GM19099 (cell line): ENCODE data around the gene KCNF1.

ENCODE experiments used
- POLR2A ChIP-seq: IDR thresholded peaks from 3 replicates; pipeline ENCODE4 v1.6.1; 2011; ENCODE audit warnings: low read depth; ENCODE audit not compliant: insufficient read length; ENCODE audit errors: extremely low read depth

KCNF1 gene

GRCh38 chr2:10932345-10933151 is 20.8 kb downstream of the KCNF1 start:
- TF ChIP-seq POLR2A: no peak

- TF ChIP-seq POLR2A: no peak
Measured at GRCh38 chr2:10933700-10934225, 22.0 kb downstream of the KCNF1 start.

GRCh38 chr2:10934308-10934978 is 22.7 kb downstream of the KCNF1 start:
- TF ChIP-seq POLR2A: no peak

GRCh38 chr2:10934979-10935350 is 23.2 kb downstream of the KCNF1 start:
- no peak for TF ChIP-seq POLR2A

- TF ChIP-seq POLR2A: no peak
Measured at GRCh38 chr2:10935366-10935918, 23.7 kb downstream of the KCNF1 start.

GRCh38 chr2:10935953-10936942 is 24.5 kb downstream of the KCNF1 start:
- TF ChIP-seq POLR2A: no peak

- TF ChIP-seq POLR2A: no peak
Measured at GRCh38 chr2:10939058-10939457, 27.3 kb downstream of the KCNF1 start.

- TF ChIP-seq POLR2A: no peak
Measured at GRCh38 chr2:10940596-10940995, 28.9 kb downstream of the KCNF1 start.

- TF ChIP-seq POLR2A: no peak
Measured at GRCh38 chr2:10941383-10941782, 29.6 kb downstream of the KCNF1 start.

- TF ChIP-seq POLR2A: no peak
Measured at GRCh38 chr2:10944799-10945198, 33.1 kb downstream of the KCNF1 start.

- TF ChIP-seq POLR2A: no peak
Measured at GRCh38 chr2:10946394-10946793, 34.7 kb downstream of the KCNF1 start.

GRCh38 chr2:10947005-10947440 is 35.3 kb downstream of the KCNF1 start:
- TF ChIP-seq POLR2A: no peak

GRCh38 chr2:10947446-10948187 is 35.9 kb downstream of the KCNF1 start:
- TF ChIP-seq POLR2A: no peak

- no peak for TF ChIP-seq POLR2A
Measured at GRCh38 chr2:10948188-10948564, 36.4 kb downstream of the KCNF1 start.
